ENCODE data around the gene ETHE1. TPM values are rescaled to one million over a fixed set of nuclear protein-coding genes. Genes with fewer than 3 reads are reported as not detected.

Gene ETHE1
- total RNA-seq, 2 donors from 2014 or later: 41.7 to 70.4 TPM

Other genes starting within 250 kb of the ETHE1 start
- not detected for gene CD177, start 173.5 kb downstream of the ETHE1 start, total RNA-seq
- not detected for gene TEX101, start 112.3 kb downstream of the ETHE1 start, total RNA-seq
- not detected for gene LYPD3, start 61.6 kb downstream of the ETHE1 start, total RNA-seq
- gene PHLDB3, start 22.5 kb downstream of the ETHE1 start, total RNA-seq: 10 to 100 TPM; 10.5 to 18.7 TPM
- gene ZNF575, start 6.0 kb upstream of the ETHE1 start, total RNA-seq: 1 to 10 TPM; 1.4 to 1.9 TPM
- gene XRCC1, start 48.3 kb upstream of the ETHE1 start, total RNA-seq: 10 to 100 TPM; 29.9 to 47.0 TPM
- 1 to 10 TPM; 2.7 to 6.2 TPM for gene PINLYP, start 48.6 kb upstream of the ETHE1 start, total RNA-seq
- 10 to 100 TPM; 36.8 to 42.6 TPM for gene IRGQ, start 68.9 kb upstream of the ETHE1 start, total RNA-seq
- 10 to 100 TPM; 19.5 to 22.3 TPM for gene ZNF576, start 69.4 kb upstream of the ETHE1 start, total RNA-seq
- gene SRRM5, start 84.9 kb upstream of the ETHE1 start, total RNA-seq: 1 to 10 TPM; 1.1 to 1.8 TPM
- 10 to 100 TPM; 24.9 to 25.3 TPM for gene ZNF428, start 92.4 kb upstream of the ETHE1 start, total RNA-seq
- gene CADM4, start 112.6 kb upstream of the ETHE1 start, total RNA-seq: under 1 TPM; 0.59 TPM
- gene PLAUR, start 143.0 kb upstream of the ETHE1 start, total RNA-seq: 100 to 1,000 TPM in 1 of 2 donors, 10 to 100 TPM in 1; 83.6 to 172 TPM
- not detected for gene IRGC, start 188.9 kb upstream of the ETHE1 start, total RNA-seq
- 100 to 1,000 TPM in 1 of 2 donors, 10 to 100 TPM in 1; 89.4 to 103 TPM for gene SMG9, start 227.8 kb upstream of the ETHE1 start, total RNA-seq

Data from natural killer cell treated with Interleukin-12 subunit alpha and Interleukin-12 subunit beta and Interleukin-15 and Interleukin-18, amount 100 ng/mL, for 72 hours (primary cell).